ENCODE data around the gene ENTHD1.

Gene ENTHD1

DNA sequence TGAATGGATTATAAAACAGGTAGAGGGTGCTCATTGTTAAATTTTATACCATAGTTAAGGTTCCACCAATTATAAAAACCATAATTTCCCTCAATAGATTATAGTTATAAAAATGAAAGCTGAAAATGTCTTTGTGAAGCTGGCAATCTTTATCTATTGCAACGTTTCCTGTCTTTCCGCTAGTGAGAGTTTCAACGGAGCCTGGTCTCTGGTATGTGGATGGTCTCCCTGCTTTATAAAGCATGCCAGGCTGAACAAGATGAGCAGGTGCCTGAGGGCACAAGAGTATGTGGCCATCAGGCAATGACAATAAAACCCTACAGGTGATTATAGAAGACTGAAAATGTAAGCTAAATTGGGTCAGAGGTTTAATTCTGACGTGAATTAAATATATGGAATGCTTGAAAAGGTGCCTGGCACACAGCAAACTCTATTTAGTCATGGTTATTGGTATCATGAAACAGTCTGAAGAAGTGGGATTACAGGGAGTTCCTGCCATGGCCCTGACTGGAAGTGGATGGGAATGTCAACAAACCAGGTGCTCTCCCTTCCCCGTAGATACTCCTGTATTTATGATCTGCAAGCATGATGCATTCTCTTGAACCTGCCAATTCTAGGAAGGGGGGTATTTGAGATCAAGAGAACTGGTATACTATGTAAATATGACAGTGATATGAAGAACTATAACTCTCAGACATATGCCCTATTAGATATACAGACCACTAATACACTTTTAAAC is 115.7 kb downstream of the ENTHD1 start:
- TF ChIP-seq MYC (IDR thresholded peaks at IDR 0.05; ENCODE audit: low read depth, low read length) (no peak), POLR2A (IDR thresholded peaks at IDR 0.05; ENCODE audit: extremely low read depth, insufficient read length) (no peak)
- TF ChIP-seq, protein P1, sequence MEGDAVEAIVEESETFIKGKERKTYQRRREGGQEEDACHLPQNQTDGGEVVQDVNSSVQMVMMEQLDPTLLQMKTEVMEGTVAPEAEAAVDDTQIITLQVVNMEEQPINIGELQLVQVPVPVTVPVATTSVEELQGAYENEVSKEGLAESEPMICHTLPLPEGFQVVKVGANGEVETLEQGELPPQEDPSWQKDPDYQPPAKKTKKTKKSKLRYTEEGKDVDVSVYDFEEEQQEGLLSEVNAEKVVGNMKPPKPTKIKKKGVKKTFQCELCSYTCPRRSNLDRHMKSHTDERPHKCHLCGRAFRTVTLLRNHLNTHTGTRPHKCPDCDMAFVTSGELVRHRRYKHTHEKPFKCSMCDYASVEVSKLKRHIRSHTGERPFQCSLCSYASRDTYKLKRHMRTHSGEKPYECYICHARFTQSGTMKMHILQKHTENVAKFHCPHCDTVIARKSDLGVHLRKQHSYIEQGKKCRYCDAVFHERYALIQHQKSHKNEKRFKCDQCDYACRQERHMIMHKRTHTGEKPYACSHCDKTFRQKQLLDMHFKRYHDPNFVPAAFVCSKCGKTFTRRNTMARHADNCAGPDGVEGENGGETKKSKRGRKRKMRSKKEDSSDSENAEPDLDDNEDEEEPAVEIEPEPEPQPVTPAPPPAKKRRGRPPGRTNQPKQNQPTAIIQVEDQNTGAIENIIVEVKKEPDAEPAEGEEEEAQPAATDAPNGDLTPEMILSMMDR (IDR thresholded peaks at IDR 0.05; ENCODE audit: low read depth, low read length): no peak
- TF ChIP-seq, protein P2, sequence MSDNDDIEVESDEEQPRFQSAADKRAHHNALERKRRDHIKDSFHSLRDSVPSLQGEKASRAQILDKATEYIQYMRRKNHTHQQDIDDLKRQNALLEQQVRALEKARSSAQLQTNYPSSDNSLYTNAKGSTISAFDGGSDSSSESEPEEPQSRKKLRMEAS (IDR thresholded peaks at IDR 0.05; ENCODE audit: low read depth, low read length): no peak
- no peak overlapping the region for H3K4me3 ChIP-seq (ENCODE audit: low read depth, low read length)
- no peak for DNase-seq (ENCODE audit: low read depth)

DNA sequence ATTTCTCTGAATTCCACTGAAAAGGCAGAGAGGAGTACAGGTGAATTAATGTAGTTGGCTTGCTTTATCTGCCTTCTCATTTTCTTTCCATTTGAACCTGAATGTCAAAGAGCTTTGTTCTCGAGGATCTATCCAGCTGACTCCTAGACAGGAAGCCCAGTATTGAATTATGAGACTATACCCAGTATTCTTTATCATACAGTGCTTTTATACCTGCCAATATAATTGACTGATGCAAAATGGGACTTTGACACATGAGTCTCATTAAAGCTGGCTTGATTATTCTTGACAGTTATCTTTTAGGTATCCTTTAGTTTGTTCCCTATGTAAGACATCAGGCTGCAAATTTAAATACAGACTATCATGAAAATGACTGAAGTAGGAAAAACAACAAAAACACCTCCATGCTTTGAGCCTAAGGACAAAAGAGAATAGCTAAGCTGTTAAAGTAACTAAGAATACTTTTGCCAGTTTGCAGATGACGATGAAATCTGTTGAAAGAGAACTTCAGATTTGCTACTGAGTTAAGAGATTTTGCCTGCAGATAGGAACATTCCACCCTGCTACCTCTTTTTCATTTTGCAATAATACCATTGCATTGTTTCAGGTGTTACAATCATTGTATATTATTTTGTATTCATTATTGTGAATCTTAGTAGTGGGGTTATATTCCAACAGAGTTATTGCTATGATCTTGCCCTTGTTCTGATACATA is 117.1 kb downstream of the ENTHD1 start:
- no peak for DNase-seq (ENCODE audit: low read depth)
- TF ChIP-seq, protein P2 (IDR thresholded peaks at IDR 0.05; ENCODE audit: low read depth, low read length): no peak
- no peak for TF ChIP-seq POLR2A (IDR thresholded peaks at IDR 0.05; ENCODE audit: extremely low read depth, insufficient read length)
- TF ChIP-seq, protein P1 (IDR thresholded peaks at IDR 0.05; ENCODE audit: low read depth, low read length): no peak
- TF ChIP-seq MYC (IDR thresholded peaks at IDR 0.05; ENCODE audit: low read depth, low read length): no peak
- no peak overlapping the region for H3K4me3 ChIP-seq (ENCODE audit: low read depth, low read length)

DNA sequence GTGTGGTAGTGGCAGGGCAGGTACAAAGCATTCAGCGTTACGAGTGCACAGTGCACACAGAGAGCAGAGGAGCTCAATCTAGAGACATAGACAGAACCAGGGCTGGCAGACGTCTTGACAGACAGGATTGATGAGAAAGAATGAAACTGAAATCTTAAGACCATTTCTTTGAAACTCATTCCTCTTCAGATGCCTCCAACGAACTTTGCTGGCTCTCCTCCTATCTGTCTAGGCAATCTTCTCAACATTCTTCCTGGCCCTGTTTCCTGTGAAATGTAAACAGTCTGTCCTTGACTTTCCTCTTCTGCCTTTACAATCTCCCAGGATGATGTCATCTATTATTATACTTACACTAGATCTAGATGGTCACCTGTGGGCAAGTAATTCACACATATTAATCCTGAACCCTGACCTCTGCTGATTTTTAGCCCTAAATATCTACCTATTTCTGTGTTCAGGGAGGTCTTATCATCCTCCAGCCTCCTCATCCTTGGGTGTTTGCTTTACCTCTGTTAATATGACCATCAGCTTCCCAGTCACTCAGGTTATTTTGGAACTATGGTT is 119.5 kb downstream of the ENTHD1 start:
- TF ChIP-seq MYC (IDR thresholded peaks at IDR 0.05; ENCODE audit: low read depth, low read length): no peak
- TF ChIP-seq, protein P2 (IDR thresholded peaks at IDR 0.05; ENCODE audit: low read depth, low read length): no peak
- TF ChIP-seq POLR2A (IDR thresholded peaks at IDR 0.05; ENCODE audit: extremely low read depth, insufficient read length): no peak
- TF ChIP-seq, protein P1 (IDR thresholded peaks at IDR 0.05; ENCODE audit: low read depth, low read length): no peak
- no peak overlapping the region for H3K4me3 ChIP-seq (ENCODE audit: low read depth, low read length)
- DNase-seq (ENCODE audit: low read depth): no peak

DNA sequence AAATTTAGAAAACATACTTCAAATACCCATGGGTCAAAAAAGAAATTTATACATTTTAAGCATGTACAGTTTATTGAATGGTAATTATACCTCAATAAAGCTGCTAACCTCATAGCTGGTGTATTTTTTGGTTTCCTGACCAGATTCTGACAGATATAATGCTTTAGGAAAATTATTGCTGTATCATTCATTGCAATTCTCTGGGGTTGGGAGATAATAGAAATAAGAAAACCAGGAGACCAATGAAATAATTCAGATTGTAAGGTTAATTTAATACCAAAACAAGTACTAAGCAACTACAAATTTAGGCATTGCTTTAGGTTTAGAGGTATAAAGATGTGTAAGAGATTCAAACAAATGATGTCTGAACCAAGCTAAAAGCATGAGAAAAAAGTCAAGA is 120.1 kb downstream of the ENTHD1 start:
- DNase-seq (ENCODE audit: low read depth): no peak
- TF ChIP-seq, protein P1 (IDR thresholded peaks at IDR 0.05; ENCODE audit: low read depth, low read length): no peak
- TF ChIP-seq, protein P2 (IDR thresholded peaks at IDR 0.05; ENCODE audit: low read depth, low read length): no peak
- TF ChIP-seq MYC (IDR thresholded peaks at IDR 0.05; ENCODE audit: low read depth, low read length): no peak
- no peak for TF ChIP-seq POLR2A (IDR thresholded peaks at IDR 0.05; ENCODE audit: extremely low read depth, insufficient read length)
- no peak overlapping the region for H3K4me3 ChIP-seq (ENCODE audit: low read depth, low read length)

DNA sequence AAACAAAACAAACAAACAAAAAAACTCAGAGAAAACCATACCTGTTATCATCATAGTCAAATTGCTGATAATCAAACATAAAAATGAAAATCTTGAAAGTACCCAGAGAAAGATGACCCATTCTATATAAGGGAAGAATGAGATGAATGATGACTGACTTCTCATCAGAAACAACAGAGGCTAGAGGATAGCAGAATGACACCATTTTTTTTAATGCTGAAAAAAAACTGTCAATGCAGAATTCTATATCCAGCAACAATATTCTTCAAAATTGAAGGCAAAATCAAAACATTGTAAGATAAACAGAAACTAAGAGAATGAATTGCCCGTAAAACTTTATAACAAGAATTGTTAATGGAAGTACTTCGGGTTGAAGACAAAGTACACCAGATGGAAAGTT is 122.1 kb downstream of the ENTHD1 start:
- no peak overlapping the region for H3K4me3 ChIP-seq (ENCODE audit: low read depth, low read length)
- TF ChIP-seq, protein P2 (IDR thresholded peaks at IDR 0.05; ENCODE audit: low read depth, low read length): no peak
- TF ChIP-seq MYC (IDR thresholded peaks at IDR 0.05; ENCODE audit: low read depth, low read length) (no peak), POLR2A (IDR thresholded peaks at IDR 0.05; ENCODE audit: extremely low read depth, insufficient read length) (no peak)
- TF ChIP-seq, protein P1 (IDR thresholded peaks at IDR 0.05; ENCODE audit: low read depth, low read length): no peak
- DNase-seq (ENCODE audit: low read depth): no peak

Data from NB4 (cell line).